Activated naive CD4-positive, alpha-beta T cell treated with anti-CD3 and anti-CD28 coated beads for 36 hours (primary cell): ENCODE data around the gene GRID1. TPM values are rescaled to one million over a fixed set of nuclear protein-coding genes. Genes with fewer than 3 reads are reported as not detected.

Experiments used
- CTCF ChIA-PET: fragments of 350-600 bp; sonication (Branson Sonifier 250); formaldehyde crosslinking; loops from one replicate; lab custom pipeline; 2021; ENCODE audit warnings: antibody characterized with exemption; lab: Charles Lee
- DNase-seq: peaks from one replicate; pipeline ENCODE4 v3.0.0-alpha.2; 2020
- H3K27ac Mint-ChIP-seq: one replicate; pipeline ENCODE4 v1.8.0; 2021; ENCODE audit warnings: mild to moderate bottlenecking, mixed read lengths
- H3K27me3 Mint-ChIP-seq: one replicate; pipeline ENCODE4 v1.8.0; 2021; ENCODE audit warnings: low read depth, mixed read lengths
- H3K36me3 Mint-ChIP-seq: one replicate; pipeline ENCODE4 v1.8.0; 2021; ENCODE audit warnings: low read depth, mixed read lengths
- H3K4me1 Mint-ChIP-seq: one replicate; pipeline ENCODE4 v1.8.0; 2021; ENCODE audit warnings: low read depth, mixed read lengths
- H3K4me3 Mint-ChIP-seq: one replicate; pipeline ENCODE4 v1.8.0; 2021; ENCODE audit warnings: mild to moderate bottlenecking, moderate library complexity, mixed read lengths
- H3K9me3 Mint-ChIP-seq: one replicate; pipeline ENCODE4 v1.8.0; 2021; ENCODE audit warnings: mixed read lengths
- intact Hi-C: fragments of 100-400 bp; cut with micrococcal nuclease; formaldehyde crosslinking; loops from one replicate; pipeline ENCODE4 v1.15.1; 2023
- total RNA-seq, 2 experiments: library from RNA; stranded (reverse); gene quantifications; one replicate each; pipeline ENCODE4 v1.2.3, GENCODE V29; 2021

Gene GRID1
- total RNA-seq, 2 experiments from 2014 or later = not detected

- CTCF ChIA-PET = no interaction called here
- H3K4me1 Mint-ChIP-seq = no peaks in the 10 kb centered on the region
- no peaks in the 10 kb centered on the region for H3K27me3 Mint-ChIP-seq
- H3K9me3 Mint-ChIP-seq = no peaks in the 10 kb centered on the region
- no peak for DNase-seq
- H3K4me3 Mint-ChIP-seq = no peak overlapping the region
- no peak overlapping the region for H3K27ac Mint-ChIP-seq
- no peaks in the 10 kb centered on the region for H3K36me3 Mint-ChIP-seq
- intact Hi-C loops = no loop called here
Measured at GRCh38 chr10:86337121-86337601, 29.4 kb downstream of the GRID1 start.

GRCh38 chr10:86336341-86336740 is 30.3 kb downstream of the GRID1 start:
- no peak overlapping the region for H3K27ac Mint-ChIP-seq
- intact Hi-C loops = no loop called here
- H3K4me1 Mint-ChIP-seq = no peaks in the 10 kb centered on the region
- H3K27me3 Mint-ChIP-seq = no peaks in the 10 kb centered on the region
- no peaks in the 10 kb centered on the region for H3K9me3 Mint-ChIP-seq
- H3K36me3 Mint-ChIP-seq = no peaks in the 10 kb centered on the region
- no peak for DNase-seq
- CTCF ChIA-PET = no interaction called here
- no peak overlapping the region for H3K4me3 Mint-ChIP-seq

- H3K27ac Mint-ChIP-seq = no peak overlapping the region
- H3K27me3 Mint-ChIP-seq = no peaks in the 10 kb centered on the region
- no peaks in the 10 kb centered on the region for H3K9me3 Mint-ChIP-seq
- CTCF ChIA-PET = no interaction called here
- H3K4me3 Mint-ChIP-seq = no peak overlapping the region
- no peaks in the 10 kb centered on the region for H3K4me1 Mint-ChIP-seq
- DNase-seq = no peak
- intact Hi-C loops = no loop called here
- no peaks in the 10 kb centered on the region for H3K36me3 Mint-ChIP-seq
Measured at GRCh38 chr10:86335831-86336230, 30.8 kb downstream of the GRID1 start.

- no peaks in the 10 kb centered on the region for H3K9me3 Mint-ChIP-seq
- CTCF ChIA-PET = no interaction called here
- no peaks in the 10 kb centered on the region for H3K27me3 Mint-ChIP-seq
- H3K36me3 Mint-ChIP-seq = no peaks in the 10 kb centered on the region
- DNase-seq = no peak
- H3K27ac Mint-ChIP-seq = no peak overlapping the region
- no peak overlapping the region for H3K4me3 Mint-ChIP-seq
- H3K4me1 Mint-ChIP-seq = no peaks in the 10 kb centered on the region
- intact Hi-C loops = no loop called here
Measured at GRCh38 chr10:86335257-86335656, 31.3 kb downstream of the GRID1 start.

- Mint-ChIP-seq H3K36me3 (no peaks in the 10 kb centered on the region), H3K4me3 (no peak overlapping the region), H3K4me1 (no peaks in the 10 kb centered on the region), H3K27me3 (no peaks in the 10 kb centered on the region), H3K27ac (no peak overlapping the region), H3K9me3 (no peaks in the 10 kb centered on the region)
- intact Hi-C loops = no loop called here
- no peak for DNase-seq
- CTCF ChIA-PET = no interaction called here
Measured at GRCh38 chr10:86334488-86335085, 32.0 kb downstream of the GRID1 start.

GRCh38 chr10:86333826-86334487 is 32.6 kb downstream of the GRID1 start:
- no peaks in the 10 kb centered on the region for H3K27me3 Mint-ChIP-seq
- no peaks in the 10 kb centered on the region for H3K36me3 Mint-ChIP-seq
- intact Hi-C loops = no loop called here
- DNase-seq = no peak
- CTCF ChIA-PET = no interaction called here
- no peak overlapping the region for H3K4me3 Mint-ChIP-seq
- no peaks in the 10 kb centered on the region for H3K9me3 Mint-ChIP-seq
- no peak overlapping the region for H3K27ac Mint-ChIP-seq
- no peaks in the 10 kb centered on the region for H3K4me1 Mint-ChIP-seq

- Mint-ChIP-seq H3K4me1 (no peaks in the 10 kb centered on the region), H3K36me3 (no peaks in the 10 kb centered on the region), H3K9me3 (no peaks in the 10 kb centered on the region), H3K4me3 (no peak overlapping the region), H3K27me3 (no peaks in the 10 kb centered on the region), H3K27ac (no peak overlapping the region)
- intact Hi-C loops = no loop called here
- CTCF ChIA-PET = no interaction called here
- no peak for DNase-seq
Measured at GRCh38 chr10:86331861-86332260, 34.7 kb downstream of the GRID1 start.

- Mint-ChIP-seq H3K36me3 (no peaks in the 10 kb centered on the region), H3K4me1 (no peaks in the 10 kb centered on the region), H3K4me3 (no peak overlapping the region), H3K9me3 (no peaks in the 10 kb centered on the region), H3K27me3 (no peaks in the 10 kb centered on the region), H3K27ac (no peak overlapping the region)
- DNase-seq = no peak
- CTCF ChIA-PET = no interaction called here
- intact Hi-C loops = no loop called here
Measured at GRCh38 chr10:86330778-86331763, 35.5 kb downstream of the GRID1 start.

- CTCF ChIA-PET = no interaction called here
- no peaks in the 10 kb centered on the region for H3K4me1 Mint-ChIP-seq
- no peak for DNase-seq
- intact Hi-C loops = no loop called here
- no peaks in the 10 kb centered on the region for H3K27me3 Mint-ChIP-seq
- no peaks in the 10 kb centered on the region for H3K36me3 Mint-ChIP-seq
- H3K9me3 Mint-ChIP-seq = no peaks in the 10 kb centered on the region
- H3K4me3 Mint-ChIP-seq = no peak overlapping the region
- H3K27ac Mint-ChIP-seq = no peak overlapping the region
Measured at GRCh38 chr10:86329896-86330680, 36.5 kb downstream of the GRID1 start.

GRCh38 chr10:86329093-86329710 is 37.4 kb downstream of the GRID1 start:
- intact Hi-C loops = no loop called here
- H3K27me3 Mint-ChIP-seq = no peaks in the 10 kb centered on the region
- CTCF ChIA-PET = no interaction called here
- DNase-seq = no peak
- H3K4me1 Mint-ChIP-seq = no peaks in the 10 kb centered on the region
- no peak overlapping the region for H3K4me3 Mint-ChIP-seq
- no peaks in the 10 kb centered on the region for H3K9me3 Mint-ChIP-seq
- H3K36me3 Mint-ChIP-seq = no peaks in the 10 kb centered on the region
- no peak overlapping the region for H3K27ac Mint-ChIP-seq

- Mint-ChIP-seq H3K27me3 (no peaks in the 10 kb centered on the region), H3K4me3 (no peak overlapping the region), H3K4me1 (no peaks in the 10 kb centered on the region), H3K27ac (no peak overlapping the region), H3K36me3 (no peaks in the 10 kb centered on the region), H3K9me3 (no peaks in the 10 kb centered on the region)
- intact Hi-C loops = no loop called here
- CTCF ChIA-PET = no interaction called here
- no peak for DNase-seq
Measured at GRCh38 chr10:86327954-86328725, 38.5 kb downstream of the GRID1 start.
